DMS 273 (cell line): ENCODE measurements around the gene CYB561D1.
A peak's percentile ranks its signal among the peaks of the same experiment; 100 is the strongest.

ENCODE experiments used
- DNase-seq: peaks from one replicate; lab custom pipeline; 2025; ENCODE audit not compliant: unreplicated experiment; lab: John Stamatoyannopoulos, UW

The CYB561D1 gene

DNA sequence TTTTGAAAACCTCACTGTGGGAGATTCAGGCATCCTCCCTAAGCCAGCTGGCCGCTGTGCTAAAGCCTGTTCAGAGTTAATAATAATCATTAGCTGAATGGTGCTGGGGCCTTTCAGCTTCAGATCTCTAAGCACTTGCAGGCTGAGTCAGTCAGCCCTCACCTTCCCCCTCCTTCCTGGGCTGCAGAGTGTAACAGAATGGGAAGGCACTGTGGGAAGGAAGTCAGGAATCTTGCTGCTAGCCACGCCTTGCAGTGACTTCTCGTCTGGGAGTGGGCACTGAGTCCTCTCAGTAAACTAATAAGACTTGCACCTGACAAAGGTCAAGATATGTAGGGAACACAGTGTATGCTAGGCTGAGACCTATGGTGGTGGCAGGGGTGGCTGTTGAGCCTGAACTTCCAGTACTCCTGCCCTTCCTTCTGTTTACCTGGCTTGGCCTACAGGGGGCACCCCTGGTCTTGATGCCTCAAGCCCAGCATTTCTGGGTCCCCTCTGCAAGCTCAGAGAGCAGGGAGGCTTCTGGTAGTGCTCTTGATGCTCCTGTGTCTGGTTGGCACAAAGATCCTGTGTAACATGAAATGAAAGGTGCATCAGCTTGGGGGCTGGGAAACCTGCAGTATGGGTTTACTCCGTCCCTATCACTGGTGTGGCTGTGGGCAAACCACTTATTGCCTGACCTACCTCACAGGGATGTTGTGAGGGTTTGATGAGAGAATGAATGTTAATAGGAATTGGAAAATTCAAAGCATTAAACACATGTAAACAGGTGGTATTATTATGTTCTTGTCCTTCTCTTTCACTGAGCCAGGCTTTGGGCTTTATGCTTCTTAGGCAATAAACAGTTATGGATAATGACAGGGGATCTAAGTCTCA, 6.0 kb downstream of the CYB561D1 start:
- DNase-seq, result peak; percentile 74

DNA sequence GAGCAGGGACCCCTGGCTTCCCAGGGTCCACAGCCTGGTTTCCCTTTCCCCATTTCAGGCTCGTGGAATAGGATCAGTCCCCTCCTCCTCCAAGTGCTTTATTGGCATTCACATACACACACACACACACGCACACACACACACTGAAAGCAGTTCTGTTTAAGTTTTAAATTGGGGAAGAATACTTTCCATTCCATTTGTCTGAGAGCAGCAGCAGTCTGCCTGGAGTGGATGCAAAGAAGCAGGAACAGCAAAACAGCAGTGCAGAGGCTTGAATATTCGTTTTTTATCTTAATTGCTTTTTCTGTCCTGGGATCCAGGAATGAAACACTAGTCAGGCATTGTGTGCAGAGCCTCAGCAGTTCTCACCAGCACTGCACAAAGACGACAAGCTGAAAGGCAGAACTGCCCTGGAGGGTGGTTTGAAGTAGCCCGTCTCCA, 7.1 kb downstream of the CYB561D1 start:
- DNase-seq, result no peak

DNA sequence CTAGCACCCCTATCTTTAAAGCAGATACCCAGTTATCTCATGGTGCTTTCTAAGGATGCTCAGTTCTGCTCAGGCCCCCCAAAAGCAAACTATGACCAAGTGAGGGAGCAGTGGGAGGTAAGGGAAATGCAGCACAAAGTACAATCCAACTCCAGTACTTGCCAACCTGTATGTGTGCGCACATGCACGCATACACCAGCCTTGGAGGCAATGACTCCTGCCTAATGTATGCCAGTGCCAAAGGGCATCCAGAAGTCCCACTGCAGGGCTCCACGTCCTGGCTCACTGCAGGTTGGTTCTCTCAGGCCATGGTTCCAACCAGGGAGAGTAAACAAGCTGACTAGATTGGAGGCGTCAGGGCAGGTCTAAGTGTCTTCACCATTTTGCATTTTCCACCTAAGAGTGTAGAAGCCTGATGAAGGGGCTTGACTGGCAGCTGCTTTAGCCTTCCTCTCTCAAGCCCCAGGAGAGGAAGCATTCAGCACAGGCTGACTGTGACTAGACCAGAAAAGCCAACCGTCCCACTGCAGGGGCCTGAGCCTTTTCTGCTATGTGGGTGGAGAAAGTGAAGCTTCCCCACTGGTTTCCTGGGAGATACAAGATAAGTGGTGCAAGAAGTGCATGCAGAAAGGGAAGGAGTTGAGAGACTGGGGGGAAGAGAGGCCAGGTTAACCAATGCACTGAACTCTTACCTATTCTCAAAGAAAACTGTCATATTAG, 7.9 kb downstream of the CYB561D1 start:
- no peak for DNase-seq

DNA sequence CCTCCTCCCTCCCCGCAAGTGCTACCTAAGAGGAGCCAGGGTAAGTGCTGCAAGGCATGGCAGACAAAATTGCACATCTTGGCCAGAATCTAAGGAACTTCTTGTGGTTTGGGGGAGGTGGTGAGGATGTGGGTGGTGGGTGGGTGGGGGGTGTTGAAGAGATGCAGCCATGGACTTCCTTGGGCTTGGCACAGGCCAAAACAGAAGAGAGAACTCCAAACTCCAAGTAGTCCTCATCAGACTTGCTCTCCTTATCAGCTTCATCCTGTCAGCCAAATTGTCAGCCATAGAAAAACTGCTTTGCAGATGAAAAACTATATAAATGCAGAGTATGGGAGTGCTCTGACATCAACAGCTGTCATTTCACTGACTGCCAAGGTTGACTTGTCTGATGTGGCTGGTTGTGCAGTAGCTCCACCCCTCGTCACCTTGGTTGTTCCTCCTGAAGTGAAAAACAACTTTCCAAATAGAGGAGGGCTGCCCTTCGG, 8.5 kb downstream of the CYB561D1 start:
- DNase-seq, result no peak

DNA sequence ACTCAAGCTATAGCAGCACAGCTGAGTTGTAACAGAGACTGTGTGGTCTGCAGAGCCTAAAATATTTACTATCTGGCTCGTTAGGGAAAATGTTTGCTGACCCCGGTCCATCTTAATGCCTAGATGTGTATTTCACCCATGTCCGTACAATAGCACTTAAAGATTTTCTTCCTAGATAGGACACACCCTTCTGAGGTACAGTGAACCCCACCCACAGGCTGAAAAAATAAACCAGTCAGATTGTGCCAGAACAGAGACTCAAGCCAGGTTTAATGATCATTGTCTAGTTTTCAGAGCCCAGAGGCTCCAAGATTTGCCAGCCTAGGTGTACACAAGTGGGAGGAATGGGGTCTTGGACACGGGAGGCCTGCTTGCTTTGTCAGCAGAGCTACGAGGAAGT, 10.0 kb downstream of the CYB561D1 start:
- DNase-seq, result no peak

DNA sequence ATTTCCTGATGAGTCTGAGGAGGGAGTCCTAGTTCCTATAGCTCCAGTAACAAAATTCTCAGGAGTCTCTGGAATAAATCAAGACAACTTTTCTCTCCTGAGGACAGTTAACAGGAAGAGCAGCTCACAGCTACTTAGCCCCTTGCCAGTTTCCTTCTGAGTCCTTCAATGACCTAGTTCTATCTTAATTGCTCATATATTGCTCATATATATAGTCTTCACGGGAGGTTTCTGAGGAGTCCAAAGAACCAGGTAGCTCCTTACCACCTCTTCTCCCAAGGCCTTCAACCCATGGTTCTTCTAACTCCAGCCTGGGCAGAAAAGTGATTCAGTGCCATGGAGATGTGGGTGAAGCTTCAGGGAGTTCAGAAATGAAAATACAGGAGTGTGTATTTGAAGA, 11.1 kb downstream of the CYB561D1 start:
- DNase-seq, result no peak

DNA sequence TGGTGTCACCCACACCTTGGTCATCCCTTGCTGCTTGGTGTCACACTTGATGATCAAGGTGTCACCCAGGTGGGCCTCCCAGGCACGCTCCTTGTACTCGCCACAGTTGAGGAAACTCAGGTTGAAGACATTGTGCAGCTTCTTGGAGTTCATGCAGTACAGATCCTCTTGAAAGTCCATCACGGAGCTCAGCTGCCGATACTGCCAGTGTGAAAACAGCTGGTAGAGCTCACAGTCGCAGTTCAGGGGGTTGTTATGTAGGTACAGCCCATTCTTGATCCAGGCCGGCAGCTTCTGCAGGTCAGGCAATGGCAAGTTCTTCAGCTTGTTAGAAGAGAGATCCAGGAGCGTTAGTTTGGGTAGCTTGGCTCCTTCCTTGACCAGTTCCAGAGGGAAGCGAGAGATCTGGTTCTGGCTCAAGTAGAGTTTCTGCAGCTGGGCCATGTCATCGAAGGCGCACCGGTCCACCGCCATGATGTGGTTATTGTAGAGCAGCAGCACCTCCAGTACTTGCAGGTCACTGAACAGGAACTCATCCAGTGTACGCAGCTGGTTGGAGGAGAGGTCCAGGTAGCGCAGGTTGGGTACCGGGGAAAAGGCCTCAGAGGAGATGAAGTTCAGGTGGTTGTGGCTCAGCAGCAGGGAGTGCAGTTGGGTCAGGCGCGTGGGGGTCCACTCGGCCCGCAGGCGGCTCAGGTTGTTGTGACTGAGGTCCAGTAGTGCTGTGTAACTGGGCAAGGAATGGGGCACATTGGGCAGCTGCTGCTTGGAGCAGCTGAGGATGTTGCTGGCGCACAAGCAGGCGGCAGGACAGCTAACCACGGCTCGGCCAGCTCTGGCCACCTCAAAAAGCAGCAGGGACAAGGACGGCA, 14.3 kb downstream of the CYB561D1 start:
- no peak for DNase-seq

DNA sequence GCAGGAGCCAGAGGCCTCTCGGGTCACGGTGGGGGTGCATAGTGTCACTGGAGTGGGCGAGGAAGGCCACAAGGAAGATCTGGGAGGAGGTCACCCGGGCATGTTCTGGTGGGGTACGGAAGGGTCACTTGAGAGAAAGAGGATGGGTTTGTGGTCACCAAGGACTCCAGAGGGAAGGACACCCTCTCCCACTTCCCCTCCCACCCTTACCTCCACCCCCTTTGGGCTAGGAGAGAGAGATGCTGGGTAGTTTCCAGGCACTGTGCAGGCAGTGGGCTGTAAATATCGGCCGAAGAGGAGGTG, 14.9 kb downstream of the CYB561D1 start:
- no peak for DNase-seq

DNA sequence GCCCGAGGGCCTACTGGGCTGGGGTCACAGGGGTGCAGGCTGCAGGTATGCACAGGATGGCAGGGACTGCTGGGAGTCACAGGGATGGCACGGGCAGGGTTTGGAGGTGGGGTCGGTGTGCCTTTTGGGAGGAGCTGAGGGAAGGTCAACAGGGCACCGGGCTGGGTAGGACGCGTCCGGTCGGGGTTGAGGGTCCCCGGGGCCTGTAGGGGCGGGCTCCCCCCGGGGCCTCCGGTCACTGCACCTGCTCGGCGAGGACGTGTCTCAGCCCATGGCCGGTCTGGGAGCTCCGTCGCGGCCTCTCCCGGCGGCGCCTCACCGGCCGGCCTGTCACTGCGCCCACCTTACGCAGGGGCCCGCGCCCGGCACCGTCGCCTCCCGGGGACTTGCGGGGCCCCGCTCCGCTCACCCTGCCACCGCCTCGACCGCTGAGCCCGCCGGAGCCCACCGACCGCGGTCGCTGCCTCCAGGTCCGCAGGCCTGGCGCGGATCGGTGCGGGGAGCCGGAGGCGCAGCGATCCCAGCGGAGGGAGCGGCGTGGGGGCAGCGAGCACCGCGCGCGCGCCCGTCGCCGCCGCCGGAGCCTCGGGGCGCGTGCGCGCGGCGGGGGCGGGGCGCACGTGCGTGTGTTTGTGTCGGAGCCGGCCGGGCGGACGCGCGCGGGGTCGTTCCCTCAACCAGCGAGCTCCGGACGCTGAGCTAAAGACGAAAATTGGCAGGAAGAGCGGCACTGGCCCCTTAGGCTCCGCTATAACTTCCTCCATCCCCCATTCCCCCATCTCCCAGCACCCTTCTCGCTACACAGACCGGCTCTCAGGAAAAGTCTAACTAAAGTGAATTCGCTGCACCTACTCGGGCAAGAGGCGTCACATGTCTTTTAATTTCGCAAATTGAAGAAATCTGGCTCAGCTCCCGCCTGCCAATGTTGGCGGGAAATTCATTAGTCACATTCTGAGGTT, 15.6 kb downstream of the CYB561D1 start, which contains the start of gene AMIGO1:
Gene AMIGO1, minus strand, starts transcription at position 552 of the 959 bp plus-strand sequence. CDS start 815 bp downstream, outside the sequence.
- peak; percentile 91 for DNase-seq

DNA sequence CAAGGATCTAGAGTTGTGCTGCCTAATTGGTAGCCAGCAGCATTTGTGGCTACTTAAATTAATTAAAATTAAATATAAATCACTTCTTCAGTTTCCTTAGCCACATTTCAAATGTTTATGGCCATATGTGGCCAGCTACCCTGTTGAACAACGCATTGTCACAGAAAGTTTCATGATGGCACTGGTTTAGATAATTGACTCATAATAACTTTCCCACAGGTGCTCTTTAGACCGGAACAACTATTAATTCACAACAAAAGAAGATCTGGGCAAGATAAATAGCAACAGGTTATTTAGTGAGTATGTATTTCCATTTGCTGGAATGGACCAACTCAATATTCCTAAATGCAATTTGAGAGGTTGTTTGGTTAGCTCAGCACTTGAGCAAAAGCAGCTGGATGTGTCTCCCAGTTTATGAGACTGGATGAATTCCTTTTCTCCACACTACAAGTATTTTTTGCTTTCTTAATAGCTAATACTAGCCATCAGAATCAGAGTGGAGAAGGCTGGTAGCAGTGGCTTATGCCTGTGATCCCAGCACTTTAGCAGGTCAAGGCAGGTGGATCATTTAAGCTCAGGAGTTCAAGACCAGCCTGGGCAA, 19.3 kb downstream of the CYB561D1 start:
- no peak for DNase-seq

DNA sequence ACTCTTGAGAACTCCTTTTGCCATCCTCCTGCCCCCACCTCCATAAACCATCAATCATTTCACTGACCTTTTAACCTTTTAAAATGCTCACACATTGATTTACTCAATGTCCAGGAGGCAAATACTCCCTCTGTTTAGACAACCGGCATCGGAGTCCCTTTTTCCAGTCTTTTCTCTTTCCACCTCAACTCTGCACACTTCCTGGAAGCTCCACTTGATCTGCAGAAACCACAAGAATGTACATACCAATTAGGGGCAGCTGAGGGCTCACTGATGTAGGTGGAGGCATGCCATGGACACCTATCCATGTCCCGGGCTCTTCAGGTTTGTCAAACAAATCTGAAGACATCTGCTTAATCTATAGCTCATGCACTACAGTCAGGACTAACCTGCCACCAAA, 21.0 kb downstream of the CYB561D1 start:
- DNase-seq, result no peak

DNA sequence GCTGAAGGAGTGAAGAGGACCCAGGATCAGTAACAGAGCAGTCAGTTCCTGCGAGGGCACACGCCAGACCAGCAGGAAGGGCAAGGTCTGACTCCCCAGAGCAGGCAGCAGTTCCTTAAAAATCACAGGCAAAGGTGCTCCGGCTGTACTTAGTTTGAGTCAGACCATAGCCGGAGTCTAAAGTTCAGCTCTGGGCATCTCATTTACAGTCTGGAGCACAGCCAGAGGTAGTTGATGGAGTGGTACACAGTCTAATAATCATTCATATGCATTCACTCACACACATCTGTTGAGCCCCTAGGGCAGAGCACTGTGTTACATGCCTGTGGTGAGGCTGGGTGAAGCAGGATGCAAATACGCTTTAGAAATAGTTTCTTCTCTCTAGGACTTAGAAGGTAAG, 23.0 kb downstream of the CYB561D1 start:
- peak; percentile 84 for DNase-seq

DNA sequence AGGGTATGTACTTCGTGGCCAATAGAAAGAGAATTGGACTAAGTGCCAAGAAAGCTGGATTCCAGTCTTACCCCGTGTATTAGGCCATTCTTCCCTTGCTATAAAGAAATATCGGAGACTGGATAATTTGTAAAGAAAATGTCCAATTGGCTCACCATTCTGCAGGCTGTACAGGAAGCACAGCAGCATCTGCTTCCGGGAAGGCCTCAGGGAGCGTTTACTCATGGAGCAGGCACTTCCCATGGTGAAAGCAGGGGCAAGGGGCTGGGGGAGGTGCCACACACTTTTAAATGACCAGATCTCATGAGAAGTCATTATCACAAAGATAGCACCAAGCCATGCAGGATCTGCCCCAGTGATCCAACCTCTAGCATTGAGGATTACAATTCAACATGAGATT, 23.4 kb downstream of the CYB561D1 start:
- DNase-seq, result no peak

DNA sequence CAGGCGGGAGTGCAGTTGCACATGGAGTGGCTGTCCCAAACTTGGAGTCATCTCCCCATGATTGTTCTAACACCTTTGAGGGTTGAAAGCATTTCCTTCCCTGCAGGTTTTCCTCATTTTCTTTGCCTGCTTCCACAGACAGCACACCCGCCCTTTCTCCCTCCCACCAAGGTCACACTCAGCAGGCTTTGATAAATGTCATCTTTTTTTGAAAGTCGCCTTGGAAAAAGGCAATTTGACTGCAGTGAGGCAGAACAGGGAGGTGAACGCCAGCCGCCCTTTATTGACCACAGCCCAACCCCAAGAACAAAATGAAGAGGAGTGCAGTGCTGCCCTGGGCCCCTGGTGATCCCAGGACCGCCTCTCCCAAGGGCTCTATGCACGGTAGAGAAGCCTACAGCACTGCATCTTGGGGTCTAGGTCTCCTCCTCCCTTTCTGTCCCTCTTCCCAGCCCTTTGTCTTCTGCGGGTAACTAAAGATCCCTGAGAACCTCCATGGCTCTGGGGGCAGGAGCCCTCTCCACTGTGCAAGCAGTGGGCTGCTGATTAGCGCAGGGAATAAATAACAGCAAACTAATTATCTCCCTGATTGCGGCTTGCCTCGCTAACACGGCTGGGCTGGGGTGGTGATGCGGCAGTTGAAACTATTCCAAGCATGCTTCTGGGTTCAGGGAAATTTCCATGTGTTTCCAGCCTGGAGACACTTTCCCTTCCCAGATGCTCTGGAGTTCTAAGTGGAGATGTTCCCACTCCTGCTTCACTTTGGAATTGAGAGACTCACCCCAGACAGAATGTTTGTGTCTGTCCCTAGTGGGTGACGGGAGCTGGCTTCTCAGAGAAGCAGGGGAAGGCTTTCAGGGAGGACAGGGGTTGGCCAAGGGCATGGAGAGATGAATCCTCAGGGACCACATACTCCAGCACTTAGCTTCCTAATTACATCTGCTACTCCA, 27.4 kb downstream of the CYB561D1 start:
- no peak for DNase-seq

DNA sequence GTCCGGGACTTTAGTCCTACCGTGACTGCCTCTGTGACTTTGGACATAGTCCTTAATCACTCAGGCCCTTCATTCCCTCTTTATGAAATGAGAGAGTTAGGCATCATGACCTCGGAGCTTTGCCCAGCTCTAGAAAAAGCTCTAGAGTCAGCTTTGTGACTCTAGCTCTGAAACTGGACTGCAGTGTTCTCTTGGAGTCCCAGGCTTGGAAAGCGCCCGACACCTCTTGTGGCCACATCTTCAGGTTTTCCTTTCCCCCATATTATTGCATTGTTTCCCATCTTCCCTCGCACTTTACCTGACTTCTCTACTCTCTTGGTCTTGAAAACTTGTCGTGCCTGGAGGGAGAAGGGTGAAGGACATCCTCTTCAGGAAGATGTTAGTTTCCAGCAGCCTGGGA, 28.1 kb downstream of the CYB561D1 start:
- no peak for DNase-seq

DNA sequence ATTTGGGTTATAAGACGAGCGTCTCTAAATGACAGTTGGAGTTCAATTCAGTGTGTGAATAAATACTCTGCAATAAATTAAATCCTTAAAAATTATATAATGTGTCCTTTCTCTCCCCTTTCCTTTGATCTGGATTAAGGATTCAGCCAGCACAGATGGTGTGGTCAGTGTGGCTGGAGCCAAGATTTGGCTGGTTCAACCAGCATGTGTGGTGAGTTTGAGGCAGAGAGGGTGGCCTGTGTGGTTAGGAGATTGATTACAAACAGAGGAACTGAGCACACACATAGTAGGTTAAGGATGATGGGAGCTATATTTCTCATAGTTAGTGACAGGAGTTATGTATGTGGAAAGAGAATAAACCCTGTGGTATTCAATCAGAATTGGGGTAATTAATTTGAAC, 29.8 kb downstream of the CYB561D1 start:
- no peak for DNase-seq

DNA sequence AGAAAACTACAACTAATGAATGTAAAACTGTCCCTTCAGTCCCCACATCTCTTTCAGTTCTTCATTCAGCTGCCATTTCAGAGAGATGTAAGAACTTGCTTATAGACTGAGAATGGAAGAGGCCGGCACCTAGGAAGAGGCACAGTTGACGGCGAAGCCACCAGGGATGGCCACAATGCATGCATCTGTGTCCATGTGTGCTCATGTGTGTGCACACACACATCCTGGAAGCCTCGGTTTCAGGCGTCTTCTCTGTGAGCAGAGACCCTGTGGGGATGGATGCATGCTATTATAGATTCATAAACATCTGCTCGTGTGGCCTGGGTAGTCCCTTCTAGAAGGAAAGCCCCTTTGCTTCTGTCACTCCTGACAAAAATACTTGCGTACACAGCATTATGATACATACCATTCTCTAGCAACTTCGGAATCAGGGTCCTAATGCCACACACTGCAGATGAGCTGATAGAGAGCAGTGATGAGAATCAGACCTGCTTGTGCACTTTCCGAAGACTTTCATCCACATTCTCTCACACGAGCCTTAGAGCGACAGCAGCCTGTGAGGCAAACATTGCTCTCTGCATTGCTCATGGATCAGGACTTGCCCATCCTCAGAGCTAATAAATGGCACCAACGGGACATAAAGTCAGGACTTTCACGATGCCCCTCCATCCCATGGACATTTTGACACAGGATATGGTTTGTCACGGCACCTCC, 33.4 kb downstream of the CYB561D1 start:
- DNase-seq, result no peak
